HG03565 (cell line): ENCODE results near the gene COL21A1.
"Not testable (repeated sequence)": the region's sequence is repeated elsewhere in the genome, so short reads cannot be mapped to it uniquely, and the experiment has no call there.

ENCODE experiments used
- ATAC-seq: cut with Tn5 transposase; IDR thresholded peaks from one replicate; pipeline ENCODE4 v1.9.1; 2021; ENCODE audit warnings: mild to moderate bottlenecking, moderate library complexity; ENCODE audit not compliant: unreplicated experiment

Gene COL21A1

GRCh38 chr6:56022678-56023077 is 224.7 kb downstream of the COL21A1 start:
- ATAC-seq: no peak

GRCh38 chr6:56021943-56022342 is 225.4 kb downstream of the COL21A1 start:
- no peak for ATAC-seq

DNA sequence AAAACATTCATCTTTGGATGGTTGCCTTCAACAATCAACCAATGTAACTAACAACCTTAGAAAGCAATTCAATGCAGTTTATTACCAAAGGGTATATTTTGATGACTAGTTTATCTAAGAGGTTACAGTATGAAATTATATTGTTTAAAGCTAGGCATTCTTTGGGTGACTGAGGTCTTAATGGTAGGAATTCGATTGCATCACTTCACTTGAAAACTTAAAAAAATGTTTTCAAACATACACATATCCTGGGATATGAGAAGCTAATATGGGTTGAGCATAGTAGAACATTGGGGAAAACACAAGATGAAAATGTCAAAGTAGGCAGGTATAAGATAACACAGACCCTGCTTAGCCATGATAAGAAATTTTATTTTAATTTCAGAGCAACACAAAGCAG is 227.4 kb downstream of the COL21A1 start:
- ATAC-seq: no peak

DNA sequence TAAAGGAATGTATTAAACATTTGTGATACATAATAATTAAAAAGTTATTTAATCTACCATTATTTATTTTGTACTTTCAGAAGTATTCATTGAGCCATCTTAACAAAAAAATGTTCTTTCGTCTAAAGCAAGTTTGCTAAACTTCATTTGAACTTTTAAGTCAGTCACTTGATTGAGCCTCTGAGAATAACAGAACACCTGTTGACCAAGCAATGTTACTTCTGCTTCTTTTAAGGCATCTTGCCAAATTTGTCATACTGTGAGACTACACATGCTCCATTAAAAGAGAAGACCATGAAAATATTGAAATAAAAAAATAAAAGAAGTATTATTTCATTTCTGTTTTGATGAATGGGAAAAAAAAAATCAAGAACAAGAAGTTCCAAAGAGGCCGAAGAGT is 230.2 kb downstream of the COL21A1 start:
- no peak for ATAC-seq

GRCh38 chr6:56014039-56014438 is 233.3 kb downstream of the COL21A1 start:
- not testable (repeated sequence) for ATAC-seq

- ATAC-seq: no peak
These were observed 237.7 kb downstream of the COL21A1 start for GRCh38 chr6:56009636-56010035.
